Measurements from ENCODE around the gene IQCN. TPM values are rescaled to one million over a fixed set of nuclear protein-coding genes. Genes with fewer than 3 reads are reported as not detected.
A peak's percentile ranks its signal among the peaks of the same experiment; 100 is the strongest.

The IQCN gene
- total and polyA plus RNA-seq, 2 of the 4 experiments (the other 2 are of a cell fraction), result 0.18 to 0.67 TPM

DNA sequence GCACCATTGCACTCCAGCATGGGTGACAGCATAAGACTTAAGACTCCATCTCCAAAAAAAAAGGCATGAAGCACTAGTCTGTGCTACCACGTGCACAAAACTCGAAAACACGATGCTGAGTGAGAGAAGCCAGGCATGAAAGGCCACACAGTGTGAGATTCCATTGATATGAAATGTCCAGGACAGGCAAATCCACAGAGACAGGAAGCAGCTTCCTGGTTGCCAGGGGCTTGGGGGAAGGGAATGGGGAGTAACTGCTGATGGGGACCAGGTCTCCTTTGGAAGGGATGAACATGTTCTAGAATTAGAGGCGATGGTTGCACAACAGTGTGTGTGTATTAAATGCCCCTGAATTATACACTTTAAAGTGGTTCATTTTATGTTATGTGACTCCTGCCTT is 23.1 kb upstream of the IQCN start:
- peak; percentile 33 for DNase-seq
- Histone ChIP-seq H2BK20ac (ENCODE audit: low read depth, low read length) (no peak overlapping the region; the same call in 1 of the 2 replicates), H3K18ac (ENCODE audit: low read depth, low read length) (no peak overlapping the region), H3K79me1 (ENCODE audit: low read depth in 1 of 2, low read length in 2 of 2) (peaks cover 0 to 14% of the 10 kb centered on the region in 2 experiments; a peak in 2 of 4 replicates), H3K9ac (ENCODE audit: low read depth, low read length) (no peak overlapping the region), H2AK9ac (replicated peaks; ENCODE audit: low read depth, low read length, poor library complexity) (no peak overlapping the region), H3K27ac (ENCODE audit: insufficient read depth, low read length) (no peak overlapping the region), H3K4ac (ENCODE audit: low read depth, low read length) (no peak overlapping the region; the same call in 1 of the 2 replicates), H3K9me1 (ENCODE audit: insufficient read depth, low read length) (peaks cover 19% of the 10 kb centered on the region; the same call in 1 of the 2 replicates), H3K14ac (replicated peaks; ENCODE audit: low read depth, low read length) (peak overlapping the region; percentile 58; the same call in 1 of the 2 replicates), H4K20me1 (ENCODE audit: insufficient read depth, low read length) (no peaks in the 10 kb centered on the region), H4K91ac (ENCODE audit: insufficient read depth, low read depth, low read length) (0 out of 2 replicates have a peak overlapping the region, but pooled peaks have one; percentile 31), H3K36me3 (ENCODE audit: control insufficient read depth, insufficient read depth, low read length) (no peaks in the 10 kb centered on the region), H2AFZ (replicated peaks; ENCODE audit: low read length, poor library complexity) (peak overlapping the region; percentile 68), H3K4me2 (ENCODE audit: low read depth, low read length) (no peak overlapping the region), H2BK120ac (ENCODE audit: low read depth, low read length) (peak overlapping the region; percentile 10), H3K4me3 (ENCODE audit: insufficient read depth, low read depth, low read length) (no peak overlapping the region), H3K4me1 (ENCODE audit: control insufficient read depth, insufficient read depth, low read length) (peaks cover 18% of the 10 kb centered on the region), H4K5ac (ENCODE audit: low read depth, low read length) (no peak overlapping the region), H2AK5ac (ENCODE audit: low read depth, low read length) (peak overlapping the region; percentile 74), H3K9me3 (ENCODE audit: control insufficient read depth, insufficient read depth, low read length) (no peaks in the 10 kb centered on the region), H2BK5ac (ENCODE audit: low read depth, low read length, poor library complexity, severe bottlenecking) (no peak overlapping the region), H3K23ac (ENCODE audit: low read depth, low read length) (no peak overlapping the region), H3K27me3 (ENCODE audit: control insufficient read depth, insufficient read depth, low read length) (no peaks in the 10 kb centered on the region), H3K56ac (ENCODE audit: extremely low read depth, insufficient read depth, low read length) (no peak overlapping the region), H4K8ac (ENCODE audit: low read depth in 2 of 2, low read length in 2 of 2) (peak overlapping the region in 1 of 2 experiments; percentile 16; a peak in 1 of 4 replicates), H2BK15ac (ENCODE audit: low read depth, low read length) (no peak overlapping the region; the same call in 2 of the 3 replicates)
- in situ Hi-C loops (cut with MboI; ENCODE audit: low sequenced_read_pairs) (no loop called here), dilution Hi-C loops (cut with HindIII; ENCODE audit: low sequenced_read_pairs, unreplicated experiment) (no loop called here), intact Hi-C loops (cut with micrococcal nuclease) (no loop called here)
- TF ChIP-seq CEBPB (IDR thresholded peaks at IDR 0.05; ENCODE audit: low read depth, low read length) (peak; percentile 64), RAD21 (IDR thresholded peaks at IDR 0.05; ENCODE audit: low read length) (no peak), CHD1 (IDR thresholded peaks at IDR 0.05; ENCODE audit: low read depth, low read length) (no peak), ELK1 (IDR thresholded peaks at IDR 0.05; ENCODE audit: borderline replicate concordance, low read depth, low read length) (no peak)
- 58% methylated on average over 2 of the region's 4 CpGs; no CpG with 5 or more reads in 1 of the 2 experiments for WGBS, 2 experiments (ENCODE audit: extremely low coverage in 2 of 2, insufficient read length in 1 of 2)
- ChIA-PET CTCF (interaction anchor here (1.3 kb wide), 1 partner anchor 18 kb away, joined by 3 read pairs; no protein-coding TSS in a partner anchor), POLR2A (ENCODE audit: unreplicated experiment) (no interaction called here)
- no peak for ATAC-seq (ENCODE audit: low read depth)
- BruUV-seq (replicated peaks), result no TSS peak

All from IMR-90 (cell line).